Activated T-cell treated with anti-CD3 and anti-CD28 coated beads for 48 hours (primary cell): Measurements from ENCODE around the gene ASCL2.

Source experiments
- DNase-seq: peaks from one replicate; pipeline ENCODE4 v3.0.0-alpha.2; 2020; ENCODE audit warnings: low read depth

The ASCL2 gene

DNA sequence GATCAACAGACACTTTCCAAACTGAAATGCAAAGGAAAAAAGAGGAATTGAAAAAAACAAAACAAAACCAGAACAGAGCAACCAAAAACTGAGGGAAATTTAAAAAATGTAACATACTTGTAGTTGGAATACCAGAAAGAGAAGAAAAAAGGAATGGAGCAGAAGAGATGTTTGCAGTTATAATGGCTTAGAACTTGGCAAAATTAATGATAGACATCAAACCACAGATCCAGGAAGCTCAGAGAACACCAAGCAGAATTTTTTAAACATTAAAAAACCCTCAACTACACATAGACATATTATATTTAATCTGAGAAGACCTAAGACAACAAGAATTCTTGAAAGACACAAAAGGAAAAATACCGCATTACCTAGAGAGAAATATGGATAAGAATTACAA lies 46.1 kb downstream of the ASCL2 start:
- no peak for DNase-seq

DNA sequence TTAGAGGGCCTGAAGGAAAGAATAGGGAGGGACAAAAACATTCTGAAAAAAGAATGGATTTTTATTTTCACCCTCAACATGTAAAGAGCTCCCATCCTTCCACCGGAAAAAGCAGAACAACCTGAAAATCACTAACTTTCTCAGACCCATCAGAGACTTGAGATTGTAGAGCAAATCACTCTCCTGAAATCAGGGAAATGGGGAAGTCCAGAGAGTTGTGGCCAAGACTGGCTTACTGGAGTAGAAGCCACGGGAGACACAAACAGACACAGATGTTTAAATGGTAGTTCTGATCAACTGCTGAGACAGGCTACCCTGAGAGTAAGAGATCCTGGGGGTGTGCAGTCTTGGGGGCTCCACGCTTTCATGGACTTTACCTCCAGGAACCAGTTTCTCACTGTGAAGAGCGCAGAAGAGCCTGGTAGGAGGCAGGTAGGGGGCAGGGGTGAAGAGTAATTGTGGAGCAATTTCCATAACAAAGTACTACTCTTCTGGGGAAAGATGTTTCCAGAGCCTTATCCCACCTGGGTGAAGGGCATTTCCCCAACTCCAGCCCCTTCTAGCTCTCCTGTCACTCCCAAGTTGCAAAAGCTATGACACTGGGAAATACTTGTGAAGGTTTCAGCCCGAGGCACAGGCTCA lies 47.1 kb downstream of the ASCL2 start:
- DNase-seq = no peak

DNA sequence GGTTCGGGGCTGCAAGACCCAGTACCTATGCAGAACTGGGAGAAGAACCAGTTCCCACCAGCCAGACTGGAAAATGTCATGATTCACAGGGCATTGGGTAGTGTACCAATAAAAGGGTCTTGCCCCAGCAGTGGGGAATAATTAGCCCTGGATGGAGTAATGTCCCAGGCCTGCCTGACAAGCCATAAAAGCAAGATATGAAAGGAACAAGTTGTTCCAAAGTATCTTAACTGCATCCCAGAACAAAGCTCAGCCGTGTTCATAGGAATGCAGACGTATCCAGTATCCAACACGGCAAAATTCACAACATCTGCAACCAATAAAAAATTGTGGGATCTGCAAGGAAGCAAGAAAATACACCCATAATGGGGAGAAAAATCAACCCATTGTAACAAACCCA lies 47.9 kb downstream of the ASCL2 start:
- no peak for DNase-seq

DNA sequence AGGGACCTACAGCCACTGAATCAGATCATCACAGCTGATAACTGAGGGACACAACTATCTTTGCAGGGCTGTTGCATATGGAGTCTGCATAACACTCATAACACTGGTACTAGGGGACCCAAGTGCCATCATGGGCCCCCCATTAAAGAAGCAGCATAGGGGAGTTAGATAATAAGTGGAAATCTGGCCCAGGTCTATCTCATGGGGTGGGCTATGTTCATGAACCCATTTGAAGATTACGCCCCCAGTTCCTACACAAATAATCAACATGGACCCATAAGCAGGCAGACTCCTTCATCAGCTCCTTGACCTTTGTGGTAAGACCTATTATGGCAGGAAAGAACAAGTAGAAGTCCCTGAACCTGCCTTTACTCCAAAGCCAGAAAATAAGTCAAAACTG lies 48.8 kb downstream of the ASCL2 start:
- DNase-seq = no peak

DNA sequence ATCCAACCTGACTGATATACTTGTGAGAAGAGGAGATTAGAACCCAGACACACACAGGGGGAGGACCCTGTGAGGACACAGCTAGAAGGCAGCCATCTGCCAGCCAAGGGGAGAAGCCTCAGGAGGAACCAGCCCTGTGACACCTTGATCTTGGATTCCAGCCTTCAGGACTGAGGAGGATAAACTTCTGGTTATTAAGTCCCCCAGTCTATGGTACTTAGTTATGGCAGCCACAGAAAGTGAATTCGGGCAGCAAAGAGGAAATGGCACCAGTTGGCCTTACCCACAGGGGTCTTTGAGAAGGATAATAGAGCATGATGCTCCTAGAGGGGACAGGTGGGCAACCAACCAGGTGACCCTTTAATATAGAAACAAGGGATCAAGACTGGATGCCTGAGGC lies 49.4 kb downstream of the ASCL2 start:
- no peak for DNase-seq

DNA sequence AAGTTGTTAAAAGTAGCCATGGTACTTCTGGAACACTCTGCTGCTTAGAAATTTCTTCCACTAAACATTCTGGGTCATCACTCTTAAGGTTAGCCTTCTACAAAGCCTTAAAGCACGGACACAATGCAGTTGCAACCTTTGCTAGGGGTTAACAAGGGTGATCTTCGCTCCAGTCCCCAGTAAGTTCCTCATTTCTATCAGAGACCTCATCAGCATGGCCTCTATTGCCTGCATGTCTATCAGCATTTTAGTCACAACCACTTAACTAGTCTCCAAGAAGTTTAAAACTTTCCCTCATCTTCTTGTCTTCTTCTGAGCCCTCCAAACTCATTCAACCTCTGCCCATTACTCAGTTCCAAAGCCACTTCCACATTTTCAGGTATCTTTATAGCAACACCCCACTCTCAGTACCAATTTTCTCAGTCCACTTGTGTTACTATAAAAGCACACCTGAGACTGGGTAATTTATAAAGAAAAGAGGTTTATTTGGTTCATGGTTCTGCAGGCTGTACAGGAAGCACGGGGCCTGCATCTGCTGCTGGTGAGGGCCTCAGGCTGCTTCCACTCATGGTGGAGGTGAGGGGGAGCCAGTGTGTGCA lies 50.1 kb downstream of the ASCL2 start:
- DNase-seq = no peak

DNA sequence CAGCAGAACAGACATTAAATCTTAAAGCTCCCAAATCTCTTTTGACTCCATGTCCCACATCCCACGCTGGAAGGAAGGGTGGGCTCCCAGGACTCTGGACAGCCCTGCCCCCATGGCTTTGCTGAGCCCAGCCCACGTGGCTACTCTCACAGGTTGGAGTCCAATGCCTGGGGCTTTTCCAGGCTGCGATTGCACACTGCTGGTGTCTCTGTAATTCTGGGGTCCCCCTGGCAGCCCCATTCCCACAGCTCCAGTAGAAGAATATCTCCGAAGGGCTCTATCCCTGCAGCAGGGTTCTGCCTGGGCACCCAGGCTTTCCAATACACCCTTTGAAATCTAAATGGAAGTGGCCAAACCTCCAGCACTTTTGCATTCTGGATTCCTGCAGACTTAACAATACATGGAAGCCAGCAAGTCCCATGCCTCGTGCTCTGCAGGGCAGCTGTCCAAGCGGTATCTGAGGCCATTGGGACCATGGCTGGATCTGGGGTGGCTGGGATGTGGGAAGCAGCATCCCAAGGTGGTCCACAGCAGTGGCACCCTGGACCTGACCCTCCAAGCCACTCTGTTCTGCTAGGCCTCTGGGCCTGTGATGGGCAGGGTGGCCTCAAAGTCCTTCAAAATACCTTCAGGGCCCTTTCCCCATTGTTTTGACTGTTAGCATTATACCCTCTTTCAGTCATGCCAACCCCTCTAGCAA lies 50.9 kb downstream of the ASCL2 start:
- no peak for DNase-seq
